ENCODE results near the gene ASCC2.

- no peak for TF ChIP-seq CTCF (IDR thresholded peaks at IDR 0.05; ENCODE audit: low read depth, low read length, missing input control)
- no peak for TF ChIP-seq YY1 (IDR thresholded peaks at IDR 0.05)
- TF ChIP-seq, protein P1, sequence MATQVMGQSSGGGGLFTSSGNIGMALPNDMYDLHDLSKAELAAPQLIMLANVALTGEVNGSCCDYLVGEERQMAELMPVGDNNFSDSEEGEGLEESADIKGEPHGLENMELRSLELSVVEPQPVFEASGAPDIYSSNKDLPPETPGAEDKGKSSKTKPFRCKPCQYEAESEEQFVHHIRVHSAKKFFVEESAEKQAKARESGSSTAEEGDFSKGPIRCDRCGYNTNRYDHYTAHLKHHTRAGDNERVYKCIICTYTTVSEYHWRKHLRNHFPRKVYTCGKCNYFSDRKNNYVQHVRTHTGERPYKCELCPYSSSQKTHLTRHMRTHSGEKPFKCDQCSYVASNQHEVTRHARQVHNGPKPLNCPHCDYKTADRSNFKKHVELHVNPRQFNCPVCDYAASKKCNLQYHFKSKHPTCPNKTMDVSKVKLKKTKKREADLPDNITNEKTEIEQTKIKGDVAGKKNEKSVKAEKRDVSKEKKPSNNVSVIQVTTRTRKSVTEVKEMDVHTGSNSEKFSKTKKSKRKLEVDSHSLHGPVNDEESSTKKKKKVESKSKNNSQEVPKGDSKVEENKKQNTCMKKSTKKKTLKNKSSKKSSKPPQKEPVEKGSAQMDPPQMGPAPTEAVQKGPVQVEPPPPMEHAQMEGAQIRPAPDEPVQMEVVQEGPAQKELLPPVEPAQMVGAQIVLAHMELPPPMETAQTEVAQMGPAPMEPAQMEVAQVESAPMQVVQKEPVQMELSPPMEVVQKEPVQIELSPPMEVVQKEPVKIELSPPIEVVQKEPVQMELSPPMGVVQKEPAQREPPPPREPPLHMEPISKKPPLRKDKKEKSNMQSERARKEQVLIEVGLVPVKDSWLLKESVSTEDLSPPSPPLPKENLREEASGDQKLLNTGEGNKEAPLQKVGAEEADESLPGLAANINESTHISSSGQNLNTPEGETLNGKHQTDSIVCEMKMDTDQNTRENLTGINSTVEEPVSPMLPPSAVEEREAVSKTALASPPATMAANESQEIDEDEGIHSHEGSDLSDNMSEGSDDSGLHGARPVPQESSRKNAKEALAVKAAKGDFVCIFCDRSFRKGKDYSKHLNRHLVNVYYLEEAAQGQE (IDR thresholded peaks at IDR 0.05), result no peak
- no peak for TF ChIP-seq SP1 (IDR thresholded peaks at IDR 0.05)
- no peak for TF ChIP-seq HNF4G (IDR thresholded peaks at IDR 0.05)
- TF ChIP-seq TAF1 (conservative IDR thresholded peaks at IDR 0.05), result no peak
- TF ChIP-seq, protein P2, sequence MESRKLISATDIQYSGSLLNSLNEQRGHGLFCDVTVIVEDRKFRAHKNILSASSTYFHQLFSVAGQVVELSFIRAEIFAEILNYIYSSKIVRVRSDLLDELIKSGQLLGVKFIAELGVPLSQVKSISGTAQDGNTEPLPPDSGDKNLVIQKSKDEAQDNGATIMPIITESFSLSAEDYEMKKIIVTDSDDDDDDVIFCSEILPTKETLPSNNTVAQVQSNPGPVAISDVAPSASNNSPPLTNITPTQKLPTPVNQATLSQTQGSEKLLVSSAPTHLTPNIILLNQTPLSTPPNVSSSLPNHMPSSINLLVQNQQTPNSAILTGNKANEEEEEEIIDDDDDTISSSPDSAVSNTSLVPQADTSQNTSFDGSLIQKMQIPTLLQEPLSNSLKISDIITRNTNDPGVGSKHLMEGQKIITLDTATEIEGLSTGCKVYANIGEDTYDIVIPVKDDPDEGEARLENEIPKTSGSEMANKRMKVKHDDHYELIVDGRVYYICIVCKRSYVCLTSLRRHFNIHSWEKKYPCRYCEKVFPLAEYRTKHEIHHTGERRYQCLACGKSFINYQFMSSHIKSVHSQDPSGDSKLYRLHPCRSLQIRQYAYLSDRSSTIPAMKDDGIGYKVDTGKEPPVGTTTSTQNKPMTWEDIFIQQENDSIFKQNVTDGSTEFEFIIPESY (IDR thresholded peaks at IDR 0.05), result no peak
- no peak for TF ChIP-seq EGR1 (IDR thresholded peaks at IDR 0.05; ENCODE audit: low read depth in 2 of 2)
These were observed 81.7 kb downstream of the ASCC2 start for GRCh38 chr22:29756341-29756740.
